ENCODE measurements around the gene MDM1. TPM values are rescaled to one million over a fixed set of nuclear protein-coding genes. Genes with fewer than 3 reads are reported as not detected.

MDM1 gene
- total and polyA plus RNA-seq, 8 donors: 3.9 to 41.4 (median 12.0) TPM

GRCh38 chr12:68335462-68335861 is 3.3 kb upstream of the MDM1 start:
- WGBS, 5 donors: 86 to 93% (median 89%) methylated on average over 3 of the region's 3 CpGs
- Histone ChIP-seq H3K9me3 (no peaks in the 10 kb centered on the region), H3K36me3 (no peaks in the 10 kb centered on the region), H3K4me3 (no peak overlapping the region), H3K4me1 (peaks cover 0 to 31% (median 20%) of the 10 kb centered on the region in 4 donors), H3K27me3 (no peaks in the 10 kb centered on the region), H3K27ac (no peak overlapping the region)
- no peak for DNase-seq
- TF ChIP-seq POLR2AphosphoS5 (IDR thresholded peaks at IDR 0.05) (no peak), EP300 (IDR thresholded peaks at IDR 0.05) (no peak), POLR2A (IDR thresholded peaks at IDR 0.05) (no peak)
- TF ChIP-seq, protein P1, sequence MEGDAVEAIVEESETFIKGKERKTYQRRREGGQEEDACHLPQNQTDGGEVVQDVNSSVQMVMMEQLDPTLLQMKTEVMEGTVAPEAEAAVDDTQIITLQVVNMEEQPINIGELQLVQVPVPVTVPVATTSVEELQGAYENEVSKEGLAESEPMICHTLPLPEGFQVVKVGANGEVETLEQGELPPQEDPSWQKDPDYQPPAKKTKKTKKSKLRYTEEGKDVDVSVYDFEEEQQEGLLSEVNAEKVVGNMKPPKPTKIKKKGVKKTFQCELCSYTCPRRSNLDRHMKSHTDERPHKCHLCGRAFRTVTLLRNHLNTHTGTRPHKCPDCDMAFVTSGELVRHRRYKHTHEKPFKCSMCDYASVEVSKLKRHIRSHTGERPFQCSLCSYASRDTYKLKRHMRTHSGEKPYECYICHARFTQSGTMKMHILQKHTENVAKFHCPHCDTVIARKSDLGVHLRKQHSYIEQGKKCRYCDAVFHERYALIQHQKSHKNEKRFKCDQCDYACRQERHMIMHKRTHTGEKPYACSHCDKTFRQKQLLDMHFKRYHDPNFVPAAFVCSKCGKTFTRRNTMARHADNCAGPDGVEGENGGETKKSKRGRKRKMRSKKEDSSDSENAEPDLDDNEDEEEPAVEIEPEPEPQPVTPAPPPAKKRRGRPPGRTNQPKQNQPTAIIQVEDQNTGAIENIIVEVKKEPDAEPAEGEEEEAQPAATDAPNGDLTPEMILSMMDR (IDR thresholded peaks at IDR 0.05): no peak
- intact Hi-C loops (cut with DNase I; ENCODE audit: low total_unique reads): no loop called here

GRCh38 chr12:68334132-68334531 is 2.0 kb upstream of the MDM1 start:
- Histone ChIP-seq H3K36me3 (peaks cover 0 to 6% (median under 1%) of the 10 kb centered on the region in 4 donors), H3K27me3 (no peaks in the 10 kb centered on the region), H3K27ac (no peak overlapping the region), H3K9me3 (no peaks in the 10 kb centered on the region), H3K4me1 (peaks cover 0 to 32% (median 19%) of the 10 kb centered on the region in 4 donors), H3K4me3 (no peak overlapping the region)
- no peak for TF ChIP-seq EP300 (IDR thresholded peaks at IDR 0.05)
- no peak for TF ChIP-seq POLR2AphosphoS5 (IDR thresholded peaks at IDR 0.05)
- TF ChIP-seq, protein P1 (IDR thresholded peaks at IDR 0.05): no peak
- no peak for TF ChIP-seq POLR2A (IDR thresholded peaks at IDR 0.05)
- intact Hi-C loops (cut with DNase I; ENCODE audit: low total_unique reads): no loop called here
- peak in 1 of 2 donors; percentile 47 for DNase-seq
- WGBS, 5 donors: 37 to 64% (median 46%) methylated on average over 4 of the region's 4 CpGs

GRCh38 chr12:68332728-68333630 is 817 bp upstream of the MDM1 start:
- H3K4me1 ChIP-seq: peaks cover 0 to 40% (median 24%) of the 10 kb centered on the region in 4 donors

GRCh38 chr12:68331500-68331868 is 678 bp downstream of the MDM1 start:
- peak in 1 of 2 donors; percentile 32 for DNase-seq
- Histone ChIP-seq H3K4me1 (peaks cover 0 to 35% (median 19%) of the 10 kb centered on the region in 4 donors), H3K9me3 (no peaks in the 10 kb centered on the region), H3K27me3 (no peaks in the 10 kb centered on the region), H3K27ac (peak overlapping the region in 4 of 5 donors; percentile 64 to 83 (median 82)), H3K4me3 (peak overlapping the region; percentile 74 to 95 (median 80)), H3K36me3 (peaks cover 0 to 21% (median 7%) of the 10 kb centered on the region in 4 donors)
- intact Hi-C loops (cut with DNase I; ENCODE audit: low total_unique reads): no loop called here
- WGBS, 5 donors: 12 to 18% (median 17%) methylated on average over 9 of the region's 9 CpGs
- no peak for TF ChIP-seq POLR2AphosphoS5 (IDR thresholded peaks at IDR 0.05)
- TF ChIP-seq, protein P1 (IDR thresholded peaks at IDR 0.05): no peak
- no peak for TF ChIP-seq POLR2A (IDR thresholded peaks at IDR 0.05)
- TF ChIP-seq EP300 (IDR thresholded peaks at IDR 0.05): no peak

More at GRCh38 chr12:68332728-68333630, 817 bp upstream of the MDM1 start:
- Histone ChIP-seq H3K4me3 (peak overlapping the region; percentile 74 to 95 (median 80)), H3K27ac (peak overlapping the region; percentile 58 to 83 (median 82)), H3K27me3 (no peaks in the 10 kb centered on the region), H3K36me3 (peaks cover 0 to 7% (median 3%) of the 10 kb centered on the region in 4 donors), H3K9me3 (no peaks in the 10 kb centered on the region)
- TF ChIP-seq POLR2A (IDR thresholded peaks at IDR 0.05) (no peak), EP300 (IDR thresholded peaks at IDR 0.05) (no peak), POLR2AphosphoS5 (IDR thresholded peaks at IDR 0.05) (no peak)
- TF ChIP-seq, protein P1 (IDR thresholded peaks at IDR 0.05): no peak
- 46 to 51% (median 50%) methylated on average over 18 of the region's 18 CpGs for WGBS, 5 donors
- intact Hi-C loops (cut with DNase I; ENCODE audit: low total_unique reads): no loop called here
- no peak for DNase-seq

Measured in stomach (tissue), 9 donors.